Endodermal cell (in vitro differentiated cells): ENCODE measurements around the gene CACNG1. TPM values are rescaled to one million over a fixed set of nuclear protein-coding genes. Genes with fewer than 3 reads are reported as not detected.

Experiments
- DNase-seq: peaks from one replicate; pipeline ENCODE4 v3.0.0-alpha.2; 2017
- H3K27ac ChIP-seq: 2 replicates; pipeline ENCODE4 v1.5.1; 2013; ENCODE audit warnings: mild to moderate bottlenecking, low read depth, low read length, moderate library complexity
- H3K27me3 ChIP-seq: 2 replicates; pipeline ENCODE4 v1.6.1; 2013; ENCODE audit warnings: mild to moderate bottlenecking, low read length, moderate library complexity; ENCODE audit not compliant: insufficient read depth, control insufficient read depth, poor library complexity, severe bottlenecking
- H3K36me3 ChIP-seq: 2 replicates; pipeline ENCODE4 v1.7.0; 2013; ENCODE audit warnings: mild to moderate bottlenecking, low read length, moderate library complexity; ENCODE audit not compliant: control insufficient read depth, insufficient read depth
- H3K4me1 ChIP-seq: one replicate; pipeline ENCODE4 v1.7.0; 2013; ENCODE audit warnings: low read length; ENCODE audit not compliant: control insufficient read depth, insufficient read depth
- H3K4me3 ChIP-seq: 2 replicates; pipeline ENCODE4 v1.5.1; 2013; ENCODE audit warnings: mild to moderate bottlenecking, low read length, moderate library complexity
- H3K9ac ChIP-seq: 2 replicates; pipeline ENCODE4 v1.6.1; 2013; ENCODE audit warnings: mild to moderate bottlenecking, low read length, moderate library complexity; ENCODE audit not compliant: poor library complexity, severe bottlenecking; ENCODE audit errors: extremely low read depth
- H3K9me3 ChIP-seq: 2 replicates; pipeline ENCODE4 v1.6.1; 2013; ENCODE audit warnings: mild to moderate bottlenecking, low read length, moderate library complexity; ENCODE audit not compliant: control insufficient read depth
- H3K27ac Mint-ChIP-seq: 2 replicates; pipeline ENCODE4 v1.8.0; 2020; ENCODE audit warnings: mixed read lengths
- H3K27me3 Mint-ChIP-seq: 2 replicates; pipeline ENCODE4 v1.8.0; 2021; ENCODE audit warnings: mild to moderate bottlenecking, mixed read lengths; ENCODE audit not compliant: insufficient read depth
- H3K36me3 Mint-ChIP-seq: 2 replicates; pipeline ENCODE4 v1.8.0; 2020; ENCODE audit warnings: low read depth, mixed read lengths
- H3K4me1 Mint-ChIP-seq: 2 replicates; pipeline ENCODE4 v1.8.0; 2020; ENCODE audit warnings: mixed read lengths
- H3K4me3 Mint-ChIP-seq: 2 replicates; pipeline ENCODE4 v1.8.0; 2020; ENCODE audit warnings: mild to moderate bottlenecking, moderate library complexity, mixed read lengths
- H3K9me3 Mint-ChIP-seq: 2 replicates; pipeline ENCODE4 v1.8.0; 2020; ENCODE audit warnings: mild to moderate bottlenecking, mixed read lengths
- WGBS, 2 experiments: methylation state at CpG; one replicate each; pipeline versions ENCODE4 v1.1.5 to v1.1.7; 2013; ENCODE audit warnings: missing lambda C conversion rate in 2 of 2, mixed read lengths in 1 of 2; ENCODE audit not compliant: insufficient coverage in 1 of 2, insufficient read length in 1 of 2; 5-methylcytosine and 5-hydroxymethylcytosine counted together
- total RNA-seq, 2 donors: library from RNA; stranded (reverse); fragmentation: NEBNext Ultra II Directional in 1 of 2; extraction: Animal tissue kit (Norgen Biotek cat#: 25700) in 1 of 2; gene quantifications; 2 replicates in 1 of 2; 3 replicates in 1 of 2; pipeline ENCODE4 v1.2.1, GENCODE V29; 2021
- TF ChIP-seq, protein P1 (sequence below): fragments of 200-600 bp; sonication (generic); conservative IDR thresholded peaks from 2 replicates; pipeline ENCODE4 v1.5.0; 2021; ENCODE audit warnings: antibody characterized with exemption, mild to moderate bottlenecking

Gene CACNG1
- total RNA-seq, 2 donors from 2014 or later = not detected

DNA sequence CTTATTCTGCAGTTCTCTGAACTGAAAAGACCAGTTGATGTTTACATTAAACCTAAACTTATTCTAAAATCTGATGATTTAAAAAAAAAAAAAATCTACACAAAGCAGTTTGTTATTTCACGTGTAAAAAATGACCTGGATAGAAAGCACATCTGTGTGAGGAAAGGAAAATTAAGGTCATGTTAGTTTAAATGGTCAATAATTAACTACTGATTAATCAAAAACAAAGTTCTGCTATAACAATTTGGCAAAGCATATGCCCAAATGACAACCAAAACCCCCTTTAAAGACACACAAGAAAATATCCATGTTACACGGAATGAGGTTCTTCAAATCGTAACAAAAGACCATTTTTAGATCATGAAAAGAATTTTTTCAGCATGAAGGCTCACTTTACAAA lies 30.4 kb downstream of the CACNG1 start:
- H3K4me1 ChIP-seq = peaks cover 11% of the 10 kb centered on the region
- H3K27ac ChIP-seq = no peak overlapping the region
- H3K9me3 Mint-ChIP-seq = no peaks in the 10 kb centered on the region
- no peaks in the 10 kb centered on the region for H3K27me3 Mint-ChIP-seq
- H3K4me3 ChIP-seq = no peak overlapping the region
- DNase-seq = no peak
- H3K36me3 ChIP-seq = peaks cover 54% of the 10 kb centered on the region
- H3K36me3 Mint-ChIP-seq = peaks cover 20% of the 10 kb centered on the region
- no peaks in the 10 kb centered on the region for H3K9me3 ChIP-seq
- H3K27me3 ChIP-seq = no peaks in the 10 kb centered on the region
- WGBS, 2 experiments = 97% methylated on average over 3 of the region's 3 CpGs; no CpG with 5 or more reads in 1 of the 2 experiments
- no peak overlapping the region for H3K27ac Mint-ChIP-seq
- no peak overlapping the region for H3K4me3 Mint-ChIP-seq
- TF ChIP-seq, protein P1, sequence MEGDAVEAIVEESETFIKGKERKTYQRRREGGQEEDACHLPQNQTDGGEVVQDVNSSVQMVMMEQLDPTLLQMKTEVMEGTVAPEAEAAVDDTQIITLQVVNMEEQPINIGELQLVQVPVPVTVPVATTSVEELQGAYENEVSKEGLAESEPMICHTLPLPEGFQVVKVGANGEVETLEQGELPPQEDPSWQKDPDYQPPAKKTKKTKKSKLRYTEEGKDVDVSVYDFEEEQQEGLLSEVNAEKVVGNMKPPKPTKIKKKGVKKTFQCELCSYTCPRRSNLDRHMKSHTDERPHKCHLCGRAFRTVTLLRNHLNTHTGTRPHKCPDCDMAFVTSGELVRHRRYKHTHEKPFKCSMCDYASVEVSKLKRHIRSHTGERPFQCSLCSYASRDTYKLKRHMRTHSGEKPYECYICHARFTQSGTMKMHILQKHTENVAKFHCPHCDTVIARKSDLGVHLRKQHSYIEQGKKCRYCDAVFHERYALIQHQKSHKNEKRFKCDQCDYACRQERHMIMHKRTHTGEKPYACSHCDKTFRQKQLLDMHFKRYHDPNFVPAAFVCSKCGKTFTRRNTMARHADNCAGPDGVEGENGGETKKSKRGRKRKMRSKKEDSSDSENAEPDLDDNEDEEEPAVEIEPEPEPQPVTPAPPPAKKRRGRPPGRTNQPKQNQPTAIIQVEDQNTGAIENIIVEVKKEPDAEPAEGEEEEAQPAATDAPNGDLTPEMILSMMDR = no peak
- peaks cover 28% of the 10 kb centered on the region for H3K4me1 Mint-ChIP-seq
- H3K9ac ChIP-seq = no peak overlapping the region

DNA sequence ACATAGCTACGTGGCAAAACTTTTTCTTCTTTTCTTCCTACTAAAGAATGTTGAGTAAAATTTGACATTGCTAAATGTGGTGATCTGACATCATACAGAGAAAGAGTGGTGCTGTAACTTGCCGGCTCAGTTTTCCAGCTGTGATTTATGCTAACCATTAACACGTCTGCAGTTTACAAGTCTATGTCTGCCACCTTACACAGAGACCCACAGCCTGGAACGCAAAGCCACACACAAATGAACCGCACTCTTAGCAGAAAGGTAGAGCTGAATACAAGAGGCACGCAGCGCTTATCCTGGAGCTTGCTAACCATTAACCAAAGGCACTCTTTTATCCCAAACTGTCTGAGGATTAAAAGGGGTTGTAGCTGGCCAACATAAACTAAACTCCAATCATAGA lies 31.9 kb downstream of the CACNG1 start:
- H3K4me1 Mint-ChIP-seq = peaks cover 25% of the 10 kb centered on the region
- TF ChIP-seq, protein P1 = no peak
- H3K9ac ChIP-seq = no peak overlapping the region
- peaks cover 20% of the 10 kb centered on the region for H3K36me3 Mint-ChIP-seq
- H3K36me3 ChIP-seq = peaks cover 51% of the 10 kb centered on the region
- peak overlapping the region; percentile 25 for H3K4me3 ChIP-seq
- WGBS, 2 experiments = 67 to 93% methylated on average over 5 to 7 of the region's 7 CpGs
- H3K27ac Mint-ChIP-seq = peak overlapping the region; percentile 64
- H3K9me3 Mint-ChIP-seq = no peaks in the 10 kb centered on the region
- H3K27me3 Mint-ChIP-seq = no peaks in the 10 kb centered on the region
- H3K27ac ChIP-seq = no peak overlapping the region
- DNase-seq = peak; percentile 83
- H3K4me1 ChIP-seq = peaks cover 11% of the 10 kb centered on the region
- peak overlapping the region; percentile 4 for H3K4me3 Mint-ChIP-seq
- no peaks in the 10 kb centered on the region for H3K27me3 ChIP-seq
- H3K9me3 ChIP-seq = no peaks in the 10 kb centered on the region

DNA sequence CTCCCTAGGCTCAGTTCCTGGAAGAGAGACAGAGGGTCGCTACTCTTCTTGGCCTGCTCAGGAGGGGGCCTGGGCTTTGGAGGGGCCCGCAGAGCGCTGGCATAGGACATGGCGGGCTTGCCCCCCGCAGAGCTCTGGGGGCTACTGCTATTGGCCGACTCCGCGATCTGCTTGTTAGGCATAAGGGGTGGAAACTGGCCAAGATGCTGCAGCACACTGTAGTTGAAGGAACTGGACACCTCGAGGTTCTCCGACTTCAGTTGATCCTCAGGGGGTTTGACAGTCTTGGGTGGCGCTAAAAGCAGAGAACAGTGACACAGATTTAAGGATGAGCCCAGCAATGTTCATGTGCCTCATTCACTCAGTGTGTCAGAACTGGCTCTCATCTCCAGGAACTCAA lies 33.9 kb downstream of the CACNG1 start:
- Histone ChIP-seq H3K27me3 (no peaks in the 10 kb centered on the region), H3K27ac (no peak overlapping the region), H3K9me3 (no peaks in the 10 kb centered on the region), H3K4me3 (no peak overlapping the region), H3K4me1 (peaks cover 11% of the 10 kb centered on the region), H3K9ac (no peak overlapping the region), H3K36me3 (peaks cover 42% of the 10 kb centered on the region)
- TF ChIP-seq, protein P1 = no peak
- H3K4me1 Mint-ChIP-seq = peaks cover 25% of the 10 kb centered on the region
- H3K27me3 Mint-ChIP-seq = no peaks in the 10 kb centered on the region
- no peak overlapping the region for H3K4me3 Mint-ChIP-seq
- peak; percentile 56 for DNase-seq
- no peaks in the 10 kb centered on the region for H3K9me3 Mint-ChIP-seq
- 91 to 95% methylated on average over 8 to 11 of the region's 11 CpGs for WGBS, 2 experiments
- peaks cover 13% of the 10 kb centered on the region for H3K36me3 Mint-ChIP-seq
- H3K27ac Mint-ChIP-seq = no peak overlapping the region
